GM21367 (cell line): ENCODE results near the gene SHMT2.

Experiments
- ATAC-seq: cut with Tn5 transposase; IDR thresholded peaks from one replicate; pipeline ENCODE4 v1.9.1; 2021; ENCODE audit not compliant: unreplicated experiment

SHMT2 gene

GRCh38 chr12:57225680-57226210, 3.8 kb upstream of the SHMT2 start:
- ATAC-seq, result no peak

GRCh38 chr12:57226588-57227314, 2.8 kb upstream of the SHMT2 start:
- no peak for ATAC-seq

GRCh38 chr12:57227315-57228115, 2.0 kb upstream of the SHMT2 start:
- ATAC-seq, result no peak

- no peak for ATAC-seq
Observed at GRCh38 chr12:57229046-57229633, 371 bp upstream of the SHMT2 start.

GRCh38 chr12:57230381-57231155, 1.1 kb downstream of the SHMT2 start:
- ATAC-seq, result no peak

GRCh38 chr12:57231276-57232021, 1.9 kb downstream of the SHMT2 start:
- no peak for ATAC-seq

- ATAC-seq, result no peak
Observed at GRCh38 chr12:57232156-57232756, 2.7 kb downstream of the SHMT2 start.

- no peak for ATAC-seq
Observed at GRCh38 chr12:57233357-57234232, 4.1 kb downstream of the SHMT2 start.

- no peak for ATAC-seq
Observed at GRCh38 chr12:57234233-57234570, 4.7 kb downstream of the SHMT2 start.

- ATAC-seq, result no peak
Observed at GRCh38 chr12:57234571-57235016, 5.1 kb downstream of the SHMT2 start.

GRCh38 chr12:57235017-57235727, 5.7 kb downstream of the SHMT2 start:
- no peak for ATAC-seq

GRCh38 chr12:57235728-57236131, 6.2 kb downstream of the SHMT2 start:
- ATAC-seq, result no peak

- no peak for ATAC-seq
Observed at GRCh38 chr12:57236201-57236924, 6.9 kb downstream of the SHMT2 start.

- no peak for ATAC-seq
Observed at GRCh38 chr12:57236925-57237595, 7.5 kb downstream of the SHMT2 start.

GRCh38 chr12:57237596-57237931, 8.1 kb downstream of the SHMT2 start:
- no peak for ATAC-seq

- no peak for ATAC-seq
Observed at GRCh38 chr12:57237932-57238853, 8.7 kb downstream of the SHMT2 start.
